HG03469 (cell line): ENCODE data around the gene PINLYP.

ENCODE experiments used
- ATAC-seq: cut with Tn5 transposase; IDR thresholded peaks from one replicate; pipeline ENCODE4 v1.9.1; 2021; ENCODE audit warnings: mild to moderate bottlenecking, moderate library complexity, moderate number of reproducible peaks; ENCODE audit not compliant: unreplicated experiment

Gene PINLYP

DNA sequence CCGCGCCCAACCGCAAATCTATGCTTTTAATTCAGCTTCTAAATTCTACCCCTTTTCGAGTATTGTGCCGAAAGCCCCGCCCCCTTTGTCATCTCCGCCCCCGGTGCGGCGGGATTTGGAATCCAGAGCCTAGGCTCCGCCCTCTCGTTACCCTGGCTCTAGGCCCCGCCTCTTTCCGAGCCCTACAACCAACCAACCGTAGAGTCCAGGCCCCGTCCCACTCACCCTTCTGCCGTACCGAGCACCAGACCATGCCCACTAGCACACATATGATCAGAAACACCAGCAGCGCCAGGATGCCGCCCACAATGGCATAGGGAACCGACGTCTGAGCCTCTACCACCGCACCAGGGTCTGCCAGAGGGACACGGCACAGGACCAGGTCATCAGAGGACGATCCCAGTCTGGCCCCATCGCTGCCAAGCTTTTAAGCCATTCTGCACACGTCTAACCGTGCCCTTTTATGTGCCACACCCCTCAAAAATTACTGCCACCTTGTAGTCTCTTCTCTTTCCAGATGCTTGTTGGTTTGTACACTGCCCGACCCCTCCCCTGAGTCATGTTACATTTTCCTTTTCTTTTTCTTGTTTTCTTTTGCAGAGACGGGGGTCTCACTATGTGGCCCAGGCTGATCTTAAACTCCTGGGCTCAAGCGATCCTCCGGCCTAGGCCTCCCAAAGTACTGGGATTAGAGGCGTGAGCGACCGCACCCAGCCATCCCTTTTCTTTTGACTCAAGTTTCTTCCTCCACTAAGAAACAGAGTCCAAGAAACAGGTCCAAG lies 48.5 kb downstream of the PINLYP start:
- ATAC-seq, result no peak

DNA sequence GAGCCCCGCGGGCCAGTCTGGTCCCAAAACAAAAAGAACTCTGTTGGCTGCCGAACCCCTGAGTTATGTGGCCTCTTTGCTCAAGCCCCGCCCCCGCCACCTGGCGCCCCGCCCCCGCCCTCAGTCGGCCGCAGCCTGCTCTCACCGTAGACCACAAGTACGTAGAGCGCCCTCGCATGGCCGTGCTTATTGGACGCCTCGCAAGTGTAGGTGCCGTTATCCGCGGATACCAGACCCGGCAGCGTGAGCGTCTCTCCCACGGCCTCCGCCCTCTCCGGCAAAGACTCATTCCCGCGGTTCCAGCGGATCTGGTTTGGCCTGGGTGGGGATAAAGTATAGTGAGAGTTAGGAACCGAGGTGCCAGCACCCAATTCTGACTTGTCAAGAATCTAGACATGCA lies 49.3 kb downstream of the PINLYP start:
- ATAC-seq, result no peak

DNA sequence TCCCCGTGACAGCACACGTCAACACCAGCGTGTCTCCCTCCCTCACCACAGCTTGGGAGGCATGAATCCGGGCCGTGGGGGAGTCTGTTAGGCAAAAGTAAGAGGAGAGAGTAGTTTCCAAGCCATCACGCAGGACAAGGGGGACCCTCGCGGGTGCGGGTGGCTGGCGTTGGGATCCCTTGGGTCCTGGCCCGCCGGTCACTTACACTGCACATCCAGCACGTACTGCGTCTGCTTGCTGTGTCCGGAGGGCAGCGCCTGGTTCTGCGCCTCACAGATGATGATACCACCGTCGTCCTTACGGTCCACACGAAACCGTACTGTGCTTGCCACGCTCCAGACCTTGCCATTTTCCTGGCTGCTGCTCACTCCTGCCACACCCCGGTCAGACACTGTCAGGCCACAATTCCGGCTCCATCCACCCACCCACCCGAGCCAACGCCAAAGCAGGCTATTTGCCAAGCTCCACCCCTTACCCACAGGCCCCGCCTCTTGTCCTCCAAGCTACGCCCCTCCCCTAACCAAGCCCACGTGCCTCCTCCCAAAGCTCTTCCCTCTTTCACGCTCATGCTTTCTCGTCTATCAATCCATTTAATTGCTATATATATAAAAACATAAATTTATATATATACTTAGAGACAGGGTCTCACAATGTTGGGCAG lies 50.4 kb downstream of the PINLYP start:
- ATAC-seq, result no peak

DNA sequence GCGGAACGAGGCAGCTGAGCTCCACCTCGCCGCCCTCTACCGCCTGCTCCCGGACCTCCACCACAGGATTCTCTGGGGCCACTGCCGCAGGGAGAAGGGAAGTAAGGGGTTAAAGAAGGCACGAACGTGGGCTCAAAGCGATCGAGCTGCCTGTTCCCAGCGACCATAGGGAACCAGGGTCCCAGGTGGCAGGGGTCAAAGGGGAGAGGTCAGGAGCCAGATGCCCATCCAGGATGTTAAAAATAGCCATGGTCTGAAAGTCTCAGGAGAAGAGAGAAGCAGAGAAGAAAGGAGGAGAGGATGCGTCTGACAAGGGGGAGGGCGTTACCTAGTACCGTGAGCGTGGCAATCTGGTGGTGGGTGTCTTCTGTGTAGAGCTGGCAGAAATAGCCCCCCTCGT lies 51.2 kb downstream of the PINLYP start:
- ATAC-seq, result no peak

DNA sequence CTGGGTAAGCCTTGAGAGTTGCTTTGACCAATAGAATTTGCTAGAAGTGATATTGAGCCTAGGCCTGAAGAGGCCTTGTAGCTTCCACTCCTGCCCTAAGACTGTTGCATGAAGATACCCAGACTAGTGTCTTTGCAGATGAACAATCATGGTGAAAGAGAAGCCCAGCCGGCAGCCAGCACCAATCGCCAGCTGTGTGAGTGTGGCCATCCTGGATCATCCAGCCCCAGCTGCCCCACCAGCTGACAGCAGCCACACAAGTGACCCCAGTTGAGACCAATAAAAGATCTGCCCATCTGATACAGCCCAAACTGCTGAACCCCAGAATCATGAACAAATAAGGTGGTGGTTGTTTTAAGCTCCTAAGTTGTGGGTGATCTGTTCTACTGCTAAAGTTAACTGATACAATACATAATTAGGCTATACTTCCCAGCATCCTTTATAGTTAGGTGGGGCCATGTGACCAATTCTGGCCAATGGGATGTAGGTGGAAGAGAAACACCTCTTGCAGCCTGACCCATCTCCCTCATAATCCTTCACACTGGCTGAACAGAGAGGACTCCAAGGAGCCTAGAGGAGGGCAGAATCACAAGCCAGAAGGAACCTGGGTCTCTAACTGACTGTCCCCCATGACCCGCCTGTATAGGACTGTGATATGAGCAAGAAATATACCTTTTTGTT lies 53.2 kb downstream of the PINLYP start:
- ATAC-seq, result no peak

DNA sequence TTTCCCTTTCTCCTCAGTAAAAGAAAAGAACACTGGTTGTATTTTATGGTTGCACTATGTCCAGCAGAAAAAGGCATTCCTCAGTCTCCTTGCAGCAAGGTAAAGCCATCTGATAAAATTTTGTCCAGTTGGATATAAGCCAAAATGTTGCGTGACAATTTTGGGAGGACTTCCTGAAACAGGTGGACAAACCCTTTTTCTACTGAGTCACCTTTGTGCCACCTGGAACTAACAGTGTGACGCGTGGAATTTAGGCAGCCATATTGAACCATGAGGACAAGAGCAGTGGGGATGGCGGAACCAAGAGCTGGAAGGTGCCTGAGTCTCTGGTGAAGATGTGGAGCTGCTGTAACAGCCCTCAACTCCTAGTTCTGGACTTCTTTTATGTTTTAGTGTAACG lies 55.9 kb downstream of the PINLYP start:
- ATAC-seq, result no peak
